Measurements from ENCODE around the gene FRMD1. TPM values are rescaled to one million over a fixed set of nuclear protein-coding genes. Genes with fewer than 3 reads are reported as not detected.

The FRMD1 gene
- polyA plus RNA-seq, 1 experiment: not detected

- ChIA-PET CTCF (no interaction called here), POLR2A (no interaction called here)
- no peak for TF ChIP-seq CTCF (IDR thresholded peaks at IDR 0.05; ENCODE audit: insufficient read depth, low read depth, low read length)
- H3K4me3 ChIP-seq (ENCODE audit: low read depth, low read length): no peak overlapping the region
- no peaks in the 10 kb centered on the region for H3K27me3 ChIP-seq (ENCODE audit: control insufficient read depth, insufficient read depth, low read length)
- H3K36me3 ChIP-seq (ENCODE audit: control insufficient read depth, insufficient read depth, low read length): no peaks in the 10 kb centered on the region
- DNase-seq (ENCODE audit: low read depth): no peak
Measured at GRCh38 chr6:168110437-168110836, 31.4 kb upstream of the FRMD1 start.

GRCh38 chr6:168109171-168109570 is 30.2 kb upstream of the FRMD1 start:
- Histone ChIP-seq H3K36me3 (ENCODE audit: control insufficient read depth, insufficient read depth, low read length) (no peaks in the 10 kb centered on the region), H3K27me3 (ENCODE audit: control insufficient read depth, insufficient read depth, low read length) (no peaks in the 10 kb centered on the region), H3K4me3 (ENCODE audit: low read depth, low read length) (no peak overlapping the region)
- DNase-seq (ENCODE audit: low read depth): no peak
- ChIA-PET POLR2A (no interaction called here), CTCF (no interaction called here)
- TF ChIP-seq CTCF (IDR thresholded peaks at IDR 0.05; ENCODE audit: insufficient read depth, low read depth, low read length): no peak

GRCh38 chr6:168107191-168107983 is 28.4 kb upstream of the FRMD1 start:
- POLR2A ChIA-PET: no interaction called here
- TF ChIP-seq CTCF (IDR thresholded peaks at IDR 0.05; ENCODE audit: insufficient read depth, low read depth, low read length): no peak
- Histone ChIP-seq H3K36me3 (ENCODE audit: control insufficient read depth, insufficient read depth, low read length) (no peaks in the 10 kb centered on the region), H3K27me3 (ENCODE audit: control insufficient read depth, insufficient read depth, low read length) (peaks cover 2% of the 10 kb centered on the region; the same call in 1 of the 2 replicates), H3K4me3 (ENCODE audit: low read depth, low read length) (no peak overlapping the region)
- no peak for DNase-seq (ENCODE audit: low read depth)
- CTCF ChIA-PET: interaction anchor here (1.2 kb wide), 1 partner anchor 51 kb away, joined by 3 read pairs; no protein-coding TSS in a partner anchor

- TF ChIP-seq CTCF (IDR thresholded peaks at IDR 0.05; ENCODE audit: insufficient read depth, low read depth, low read length): no peak
- no peaks in the 10 kb centered on the region for H3K36me3 ChIP-seq (ENCODE audit: control insufficient read depth, insufficient read depth, low read length)
- no peak for DNase-seq (ENCODE audit: low read depth)
Measured at GRCh38 chr6:168106633-168107005, 27.6 kb upstream of the FRMD1 start.

GRCh38 chr6:168105813-168106632 is 27.0 kb upstream of the FRMD1 start:
- CTCF ChIA-PET: no interaction called here
- no peak for DNase-seq (ENCODE audit: low read depth)

More at GRCh38 chr6:168106633-168107005, 27.6 kb upstream of the FRMD1 start:
- ChIA-PET CTCF (no interaction called here), POLR2A (no interaction called here)
- H3K4me3 ChIP-seq (ENCODE audit: low read depth, low read length): no peak overlapping the region
- H3K27me3 ChIP-seq (ENCODE audit: control insufficient read depth, insufficient read depth, low read length): peaks cover 8% of the 10 kb centered on the region; the same call in 1 of the 2 replicates

More at GRCh38 chr6:168105813-168106632, 27.0 kb upstream of the FRMD1 start:
- no peak for TF ChIP-seq CTCF (IDR thresholded peaks at IDR 0.05; ENCODE audit: insufficient read depth, low read depth, low read length)
- Histone ChIP-seq H3K27me3 (ENCODE audit: control insufficient read depth, insufficient read depth, low read length) (peaks cover 10% of the 10 kb centered on the region; the same call in 1 of the 2 replicates), H3K36me3 (ENCODE audit: control insufficient read depth, insufficient read depth, low read length) (no peaks in the 10 kb centered on the region), H3K4me3 (ENCODE audit: low read depth, low read length) (no peak overlapping the region)
- POLR2A ChIA-PET: no interaction called here

Measured in BJ (cell line).